Neuronal stem cell (in vitro differentiated cells): ENCODE results near the gene SNX24.

ENCODE experiments used
- DNase-seq: peaks from one replicate; pipeline ENCODE4 v3.0.0-alpha.2; 2013; ENCODE audit warnings: low spot score
- H2AFZ ChIP-seq: one replicate; pipeline ENCODE4 v1.6.1; 2013; ENCODE audit warnings: mild to moderate bottlenecking, low read length, inconsistent platforms
- H2AK5ac ChIP-seq: 2 replicates; pipeline ENCODE4 v1.6.1; 2013; ENCODE audit warnings: low read depth, mild to moderate bottlenecking, inconsistent platforms, low read length, moderate library complexity, mixed read lengths
- H2BK120ac ChIP-seq: 2 replicates; pipeline ENCODE4 v1.6.1; 2013; ENCODE audit warnings: low read depth, mild to moderate bottlenecking, inconsistent platforms, low read length, moderate library complexity, mixed read lengths
- H2BK12ac ChIP-seq: one replicate; pipeline ENCODE4 v1.6.1; 2013; ENCODE audit warnings: low read length, inconsistent platforms
- H2BK15ac ChIP-seq: 2 replicates; pipeline ENCODE4 v1.6.1; 2013; ENCODE audit warnings: mild to moderate bottlenecking, low read length, inconsistent platforms, mixed read lengths
- H2BK5ac ChIP-seq: one replicate; pipeline ENCODE4 v1.6.1; 2013; ENCODE audit warnings: inconsistent platforms, mild to moderate bottlenecking, low read length, moderate library complexity
- H3K14ac ChIP-seq: one replicate; pipeline ENCODE4 v1.6.1; 2013; ENCODE audit warnings: low read length, inconsistent platforms
- H3K18ac ChIP-seq: 2 replicates; pipeline ENCODE4 v1.6.1; 2013; ENCODE audit warnings: low read length, inconsistent platforms
- H3K23ac ChIP-seq: 2 replicates; pipeline ENCODE4 v1.6.1; 2013; ENCODE audit warnings: low read depth, mild to moderate bottlenecking, mixed read lengths, low read length, inconsistent platforms; ENCODE audit not compliant: poor library complexity
- H3K27ac ChIP-seq: replicated peaks from 3 replicates; pipeline ENCODE4 v1.5.1; 2013; ENCODE audit warnings: low read length, inconsistent platforms
- H3K27me3 ChIP-seq, 3 experiments: 2 replicates each; pipeline ENCODE4 v1.6.1; 2013; ENCODE audit warnings: low read length in 3 of 3, mild to moderate bottlenecking in 2 of 3, inconsistent platforms in 1 of 3, low read depth in 1 of 3, mixed read lengths in 1 of 3, moderate library complexity in 1 of 3; ENCODE audit not compliant: control insufficient read depth in 3 of 3, insufficient read depth in 3 of 3
- H3K36me3 ChIP-seq, 2 donors: replicated peaks in 1 of 2; 2 replicates each; pipeline ENCODE4 v1.6.1; 2013; ENCODE audit warnings: low read length in 2 of 2; ENCODE audit not compliant: control insufficient read depth in 2 of 2, insufficient read depth in 2 of 2
- H3K4ac ChIP-seq: 2 replicates; pipeline ENCODE4 v1.6.1; 2013; ENCODE audit warnings: inconsistent platforms, mild to moderate bottlenecking, low read length, moderate library complexity
- H3K4me1 ChIP-seq, 2 donors: 1 replicate in 1 of 2; 2 replicates in 1 of 2; pipeline ENCODE4 v1.6.1; 2013; ENCODE audit warnings: low read length in 2 of 2, low read depth in 1 of 2; ENCODE audit not compliant: control insufficient read depth in 2 of 2, insufficient read depth in 1 of 2
- H3K4me2 ChIP-seq: one replicate; pipeline ENCODE4 v1.6.1; 2013; ENCODE audit warnings: mild to moderate bottlenecking, low read length, inconsistent platforms; ENCODE audit not compliant: insufficient read depth, poor library complexity, severe bottlenecking
- H3K4me3 ChIP-seq, 2 donors: 2 replicates each; pipeline ENCODE4 v1.5.1; 2013; ENCODE audit warnings: low read length in 2 of 2, mild to moderate bottlenecking in 2 of 2, inconsistent platforms in 1 of 2, moderate library complexity in 1 of 2
- H3K79me1 ChIP-seq: one replicate; pipeline ENCODE4 v1.6.1; 2013; ENCODE audit warnings: low read depth, mild to moderate bottlenecking, inconsistent platforms, low read length, moderate library complexity
- H3K9ac ChIP-seq: one replicate; pipeline ENCODE4 v1.6.1; 2013; ENCODE audit warnings: mild to moderate bottlenecking, low read depth, low read length, inconsistent platforms; ENCODE audit not compliant: poor library complexity
- H3K9me3 ChIP-seq, 2 donors: replicated peaks in 1 of 2; 2 replicates each; pipeline versions ENCODE3 to v1.6.1; 2013; ENCODE audit warnings: low read length in 2 of 2, mild to moderate bottlenecking in 2 of 2, inconsistent platforms in 1 of 2, low read depth in 1 of 2, mixed read lengths in 1 of 2, moderate library complexity in 1 of 2; ENCODE audit not compliant: control insufficient read depth in 2 of 2, insufficient read depth in 1 of 2
- H4K8ac ChIP-seq: one replicate; pipeline ENCODE4 v1.6.1; 2013; ENCODE audit warnings: low read depth, mild to moderate bottlenecking, inconsistent platforms, low read length, moderate library complexity
- H4K91ac ChIP-seq: one replicate; pipeline ENCODE4 v1.6.1; 2013; ENCODE audit warnings: low read length, low read depth, mild to moderate bottlenecking, inconsistent platforms; ENCODE audit not compliant: poor library complexity
- WGBS, 2 donors: extraction: QIAGEN DNeasy Blood & Tissue Kit; methylation state at CpG; one replicate each; pipeline ENCODE4 v1.1.7; 2013; ENCODE audit warnings: missing lambda C conversion rate in 2 of 2, mixed read lengths in 1 of 2; ENCODE audit not compliant: insufficient read length in 2 of 2, insufficient replicate concordance in 1 of 2; ENCODE audit errors: extremely low coverage in 2 of 2; 5-methylcytosine and 5-hydroxymethylcytosine counted together

SNX24 gene

GRCh38 chr5:122978644-122979297 lies 133.4 kb downstream of the SNX24 start:
- Histone ChIP-seq H2BK120ac (no peak overlapping the region), H2BK5ac (no peak overlapping the region), H3K27me3 (no peaks in the 10 kb centered on the region), H2BK12ac (no peak overlapping the region), H3K9ac (no peak overlapping the region), H3K4me1 (no peaks in the 10 kb centered on the region), H3K18ac (no peak overlapping the region), H3K9me3 (no peaks in the 10 kb centered on the region), H3K79me1 (no peaks in the 10 kb centered on the region), H2AFZ (no peak overlapping the region), H3K4me2 (no peak overlapping the region), H2AK5ac (no peak overlapping the region), H3K23ac (no peak overlapping the region), H3K14ac (no peak overlapping the region), H3K36me3 (no peaks in the 10 kb centered on the region), H3K4me3 (no peak overlapping the region), H4K91ac (no peak overlapping the region), H3K4ac (no peak overlapping the region), H4K8ac (no peak overlapping the region), H3K27ac (no peak overlapping the region), H2BK15ac (no peak overlapping the region)
- no CpG with 5 or more reads among the region's 5 CpGs for WGBS, 2 donors
- DNase-seq: no peak

- no peak overlapping the region for H3K4me2 ChIP-seq
- H3K4ac ChIP-seq: no peak overlapping the region
- H3K4me1 ChIP-seq: no peaks in the 10 kb centered on the region
- H3K14ac ChIP-seq: no peak overlapping the region
- no peak overlapping the region for H3K23ac ChIP-seq
- no peak overlapping the region for H3K18ac ChIP-seq
- H4K8ac ChIP-seq: no peak overlapping the region
- no peak overlapping the region for H2BK12ac ChIP-seq
- no peak overlapping the region for H3K9ac ChIP-seq
- WGBS, 2 donors: no CpG with 5 or more reads among the region's 2 CpGs
- H3K9me3 ChIP-seq: no peaks in the 10 kb centered on the region
- no peak overlapping the region for H3K27ac ChIP-seq
- no peaks in the 10 kb centered on the region for H3K36me3 ChIP-seq
- H2BK5ac ChIP-seq: no peak overlapping the region
- no peak overlapping the region for H2BK15ac ChIP-seq
- no peak overlapping the region for H2AFZ ChIP-seq
- no peak overlapping the region for H2AK5ac ChIP-seq
- H3K79me1 ChIP-seq: no peaks in the 10 kb centered on the region
- H2BK120ac ChIP-seq: no peak overlapping the region
- no peak overlapping the region for H3K4me3 ChIP-seq
- no peak overlapping the region for H4K91ac ChIP-seq
- H3K27me3 ChIP-seq: no peaks in the 10 kb centered on the region
- no peak for DNase-seq
Observed at GRCh38 chr5:122981846-122982245, 136.4 kb downstream of the SNX24 start.

GRCh38 chr5:122982376-122982775 lies 137.0 kb downstream of the SNX24 start:
- Histone ChIP-seq H3K9me3 (no peaks in the 10 kb centered on the region), H2BK12ac (no peak overlapping the region), H2AK5ac (no peak overlapping the region), H2AFZ (no peak overlapping the region), H3K27me3 (no peaks in the 10 kb centered on the region), H2BK120ac (no peak overlapping the region), H3K36me3 (no peaks in the 10 kb centered on the region), H2BK15ac (no peak overlapping the region), H3K4me2 (no peak overlapping the region), H3K4me1 (no peaks in the 10 kb centered on the region), H3K4ac (no peak overlapping the region), H3K9ac (no peak overlapping the region), H4K8ac (no peak overlapping the region), H3K14ac (no peak overlapping the region), H3K79me1 (no peaks in the 10 kb centered on the region), H2BK5ac (no peak overlapping the region), H3K27ac (no peak overlapping the region), H4K91ac (no peak overlapping the region), H3K18ac (no peak overlapping the region), H3K23ac (no peak overlapping the region), H3K4me3 (no peak overlapping the region)
- no peak for DNase-seq
- no CpG with 5 or more reads among the region's 1 CpG for WGBS, 2 donors

GRCh38 chr5:122984425-122984824 lies 139.0 kb downstream of the SNX24 start:
- Histone ChIP-seq H3K9me3 (no peaks in the 10 kb centered on the region), H2AK5ac (no peak overlapping the region), H2BK5ac (no peak overlapping the region), H2BK15ac (no peak overlapping the region), H3K27ac (no peak overlapping the region), H2BK120ac (no peak overlapping the region), H4K91ac (no peak overlapping the region), H4K8ac (no peak overlapping the region), H3K18ac (no peak overlapping the region), H3K27me3 (no peaks in the 10 kb centered on the region), H3K9ac (no peak overlapping the region), H3K14ac (no peak overlapping the region), H3K79me1 (no peaks in the 10 kb centered on the region), H3K4ac (no peak overlapping the region), H3K4me1 (no peaks in the 10 kb centered on the region), H3K36me3 (no peaks in the 10 kb centered on the region), H2BK12ac (no peak overlapping the region), H2AFZ (no peak overlapping the region), H3K4me3 (no peak overlapping the region), H3K23ac (no peak overlapping the region), H3K4me2 (no peak overlapping the region)
- DNase-seq: no peak
- no CpG with 5 or more reads among the region's 3 CpGs for WGBS, 2 donors
